Measurements from ENCODE around the gene THADA.
"Not testable (repeated sequence)": the region's sequence is repeated elsewhere in the genome, so short reads cannot be mapped to it uniquely, and the experiment has no call there.

THADA gene

DNA sequence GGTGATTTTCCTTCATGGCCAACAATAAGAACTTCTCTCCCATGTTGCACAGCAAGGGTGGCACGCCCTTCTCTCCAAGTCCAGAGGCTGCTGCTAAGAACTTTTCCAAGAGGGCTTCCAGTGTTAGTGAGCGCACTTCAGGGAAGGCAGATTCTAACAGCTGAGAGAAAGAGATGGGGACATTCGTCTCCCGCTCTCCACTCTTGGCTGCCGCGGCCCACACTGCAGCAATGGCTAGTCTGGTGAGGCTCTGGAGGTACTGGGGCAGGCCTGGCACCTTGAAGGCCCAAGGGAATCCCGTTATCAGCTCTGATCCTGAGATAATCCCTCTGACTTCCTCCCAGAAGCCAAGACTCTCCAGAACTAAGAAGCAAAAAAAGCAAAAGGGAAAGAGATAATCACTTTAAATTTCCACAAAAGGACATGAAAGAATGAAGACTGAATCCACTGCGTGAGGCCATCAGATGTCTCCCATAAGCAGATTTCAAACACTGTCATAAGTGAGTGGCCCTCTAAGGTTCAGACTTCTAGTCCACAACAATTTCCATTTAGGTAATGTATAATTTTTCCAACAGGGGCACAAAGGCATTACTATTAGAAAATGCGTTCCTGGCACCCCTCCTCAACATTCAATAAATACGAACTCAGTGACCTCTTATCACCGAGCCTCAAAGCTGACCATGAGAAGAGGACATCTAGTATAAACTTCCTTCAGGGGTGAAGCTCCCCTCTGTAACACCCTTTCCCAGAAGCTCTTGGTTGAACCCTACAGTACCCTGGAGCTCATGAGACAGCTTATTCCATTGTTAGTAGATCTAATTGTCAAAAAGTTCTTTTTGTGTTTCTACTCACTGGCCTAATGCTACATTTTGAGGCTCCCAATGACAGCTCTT, 302.7 kb downstream of the THADA start:
- TF ChIP-seq SUZ12 (IDR thresholded peaks at IDR 0.05; ENCODE audit: extremely low read depth, insufficient read depth, insufficient read length) (no peak), ZNF274 (IDR thresholded peaks at IDR 0.05; ENCODE audit: low read depth, low read length) (no peak), YY1 (IDR thresholded peaks at IDR 0.05; ENCODE audit: insufficient read depth, insufficient read length) (no peak)
- Histone ChIP-seq H3K4me1 (ENCODE audit: insufficient read depth, insufficient read length) (no peaks in the 10 kb centered on the region), H3K9me3 (ENCODE audit: insufficient read depth, low read length) (0 out of 2 replicates have a peak, but pooled peaks cover 5% of the 10 kb centered on the region), H3K4me3 (ENCODE audit: insufficient read length, low read depth) (no peak overlapping the region), H3K9ac (ENCODE audit: insufficient read length, low read depth) (no peak overlapping the region), H3K36me3 (ENCODE audit: insufficient read depth, insufficient read length, low read length) (peaks cover 11% of the 10 kb centered on the region), H3K27me3 (ENCODE audit: insufficient read depth, insufficient read length) (no peaks in the 10 kb centered on the region)
- no peak for DNase-seq (ENCODE audit: low read depth, low spot score)

DNA sequence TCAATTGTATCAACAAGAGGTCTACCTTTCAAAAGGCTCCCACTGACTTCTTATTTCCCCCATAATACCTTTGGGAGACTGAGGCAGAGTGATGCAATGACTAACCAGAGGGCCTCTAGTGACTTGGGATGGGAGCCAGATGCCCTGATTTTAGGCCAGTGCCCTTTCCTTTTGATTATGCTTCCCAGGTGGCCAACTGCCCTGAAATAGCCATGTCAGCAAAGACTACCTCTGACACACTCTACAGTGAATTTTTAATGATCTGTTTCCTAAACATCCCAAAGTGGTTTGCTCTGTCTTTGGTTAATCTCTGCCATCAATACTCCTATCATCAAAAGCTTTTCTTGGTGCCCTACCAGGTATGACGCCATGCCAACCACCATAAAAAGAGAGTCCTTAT, 303.5 kb downstream of the THADA start:
- no peaks in the 10 kb centered on the region for H3K4me1 ChIP-seq (ENCODE audit: insufficient read depth, insufficient read length)
- peaks cover 11% of the 10 kb centered on the region for H3K36me3 ChIP-seq (ENCODE audit: insufficient read depth, insufficient read length, low read length)
- TF ChIP-seq ZNF274 (IDR thresholded peaks at IDR 0.05; ENCODE audit: low read depth, low read length), result no peak
- TF ChIP-seq YY1 (IDR thresholded peaks at IDR 0.05; ENCODE audit: insufficient read depth, insufficient read length), result no peak
- TF ChIP-seq SUZ12 (IDR thresholded peaks at IDR 0.05; ENCODE audit: extremely low read depth, insufficient read depth, insufficient read length), result no peak
- no peaks in the 10 kb centered on the region for H3K27me3 ChIP-seq (ENCODE audit: insufficient read depth, insufficient read length)
- no peak overlapping the region for H3K4me3 ChIP-seq (ENCODE audit: insufficient read length, low read depth)
- 0 out of 2 replicates have a peak, but pooled peaks cover 5% of the 10 kb centered on the region for H3K9me3 ChIP-seq (ENCODE audit: insufficient read depth, low read length)
- DNase-seq (ENCODE audit: low read depth, low spot score), result no peak
- no peak overlapping the region for H3K9ac ChIP-seq (ENCODE audit: insufficient read length, low read depth)

DNA sequence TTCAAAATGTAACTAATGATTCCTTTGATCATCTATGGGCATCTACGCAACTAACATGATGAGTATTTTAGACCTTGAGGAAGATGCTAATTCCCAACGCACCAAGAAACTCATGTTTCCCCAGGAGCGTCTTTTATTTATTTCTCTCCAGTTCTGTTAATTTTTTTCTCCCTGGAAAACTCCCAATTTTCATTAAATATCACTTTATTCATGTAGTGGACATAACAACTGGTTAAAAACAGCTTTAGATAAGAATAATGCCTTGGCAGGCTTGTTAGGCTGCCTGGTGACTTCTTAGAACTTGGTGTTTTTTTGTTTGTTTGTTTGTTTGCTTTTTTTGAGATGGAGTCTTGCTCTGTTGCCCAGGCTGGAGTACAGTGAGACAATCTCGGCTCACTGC, 306.5 kb downstream of the THADA start:
- Histone ChIP-seq H3K4me1 (ENCODE audit: insufficient read depth, insufficient read length) (no peaks in the 10 kb centered on the region), H3K9ac (ENCODE audit: insufficient read length, low read depth) (no peak overlapping the region), H3K27me3 (ENCODE audit: insufficient read depth, insufficient read length) (no peaks in the 10 kb centered on the region), H3K36me3 (ENCODE audit: insufficient read depth, insufficient read length, low read length) (peaks cover 39% of the 10 kb centered on the region), H3K9me3 (ENCODE audit: insufficient read depth, low read length) (peaks cover 29% of the 10 kb centered on the region), H3K4me3 (ENCODE audit: insufficient read length, low read depth) (no peak overlapping the region)
- TF ChIP-seq SUZ12 (IDR thresholded peaks at IDR 0.05; ENCODE audit: extremely low read depth, insufficient read depth, insufficient read length) (no peak), YY1 (IDR thresholded peaks at IDR 0.05; ENCODE audit: insufficient read depth, insufficient read length) (no peak), ZNF274 (IDR thresholded peaks at IDR 0.05; ENCODE audit: low read depth, low read length) (no peak)
- DNase-seq (ENCODE audit: low read depth, low spot score), result no peak

DNA sequence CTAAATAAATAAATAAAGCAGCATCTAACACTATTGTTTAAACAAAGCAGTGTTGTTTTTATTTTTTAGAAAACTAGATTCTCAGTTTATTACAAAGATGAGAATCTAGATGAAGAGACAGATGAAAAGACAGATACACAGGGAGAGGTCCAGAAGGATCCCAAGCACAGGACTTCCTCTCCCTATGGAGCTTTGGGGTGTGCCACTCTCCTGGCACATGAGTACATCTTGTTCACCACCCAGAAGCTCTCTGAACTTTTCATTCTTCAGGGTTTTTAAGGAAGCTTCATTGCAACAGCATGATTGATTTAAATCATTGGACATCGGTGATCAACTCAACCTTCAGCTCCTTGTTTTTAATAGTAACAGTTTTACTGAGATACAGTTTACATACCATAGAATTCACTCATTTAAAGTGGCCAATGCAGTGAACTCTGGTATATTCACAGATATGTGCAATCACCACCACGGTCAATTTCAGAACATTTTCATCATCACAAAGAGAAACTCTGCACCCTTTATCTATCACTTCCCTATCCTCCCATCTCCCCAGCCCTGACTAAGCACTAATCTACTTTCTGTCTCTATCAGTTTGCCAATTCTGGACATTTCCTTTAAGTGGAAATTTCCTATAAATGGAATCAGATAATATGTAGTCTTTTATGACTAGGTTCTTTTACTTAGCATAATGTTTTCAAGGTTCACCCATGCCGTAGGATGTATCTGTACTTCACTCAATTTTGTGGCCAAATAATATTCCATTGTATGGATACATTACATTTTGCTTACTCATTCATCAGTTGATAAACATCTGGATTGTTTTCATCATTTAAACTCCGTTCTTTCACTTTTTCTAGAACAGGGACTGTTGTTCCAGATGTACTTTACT, 307.2 kb downstream of the THADA start:
- no peak for DNase-seq (ENCODE audit: low read depth, low spot score)
- H3K27me3 ChIP-seq (ENCODE audit: insufficient read depth, insufficient read length), result no peaks in the 10 kb centered on the region
- no peak overlapping the region for H3K9ac ChIP-seq (ENCODE audit: insufficient read length, low read depth)
- H3K4me3 ChIP-seq (ENCODE audit: insufficient read length, low read depth), result no peak overlapping the region
- H3K9me3 ChIP-seq (ENCODE audit: insufficient read depth, low read length), result peaks cover 35% of the 10 kb centered on the region
- TF ChIP-seq YY1 (IDR thresholded peaks at IDR 0.05; ENCODE audit: insufficient read depth, insufficient read length) (no peak), ZNF274 (IDR thresholded peaks at IDR 0.05; ENCODE audit: low read depth, low read length) (no peak), SUZ12 (IDR thresholded peaks at IDR 0.05; ENCODE audit: extremely low read depth, insufficient read depth, insufficient read length) (no peak)
- H3K4me1 ChIP-seq (ENCODE audit: insufficient read depth, insufficient read length), result no peaks in the 10 kb centered on the region
- H3K36me3 ChIP-seq (ENCODE audit: insufficient read depth, insufficient read length, low read length), result peaks cover 42% of the 10 kb centered on the region

DNA sequence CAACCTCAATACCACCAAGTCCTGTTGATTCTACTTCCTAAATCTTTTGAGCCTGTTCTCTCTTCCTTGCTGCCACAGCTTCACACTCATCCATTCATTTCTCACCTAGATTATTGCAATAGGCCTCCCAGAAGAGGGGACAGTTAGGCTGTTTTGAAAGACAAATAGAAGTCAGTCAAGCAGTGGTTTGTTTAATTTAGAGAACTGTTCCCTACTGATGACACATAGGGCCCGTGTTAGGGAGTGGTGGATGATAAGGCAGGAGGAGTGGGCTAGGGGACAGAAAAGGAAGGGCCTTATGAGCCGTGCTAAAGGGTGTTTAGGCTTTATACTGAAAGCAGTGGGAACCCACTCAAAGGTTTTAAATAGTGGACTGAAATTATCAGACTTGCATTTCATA, 309.9 kb downstream of the THADA start:
- TF ChIP-seq ZNF274 (IDR thresholded peaks at IDR 0.05; ENCODE audit: low read depth, low read length), result no peak
- no peak overlapping the region for H3K9ac ChIP-seq (ENCODE audit: insufficient read length, low read depth)
- no peak for DNase-seq (ENCODE audit: low read depth, low spot score)
- peaks cover 39% of the 10 kb centered on the region for H3K9me3 ChIP-seq (ENCODE audit: insufficient read depth, low read length)
- no peaks in the 10 kb centered on the region for H3K27me3 ChIP-seq (ENCODE audit: insufficient read depth, insufficient read length)
- peaks cover 42% of the 10 kb centered on the region for H3K36me3 ChIP-seq (ENCODE audit: insufficient read depth, insufficient read length, low read length)
- H3K4me1 ChIP-seq (ENCODE audit: insufficient read depth, insufficient read length), result no peaks in the 10 kb centered on the region
- H3K4me3 ChIP-seq (ENCODE audit: insufficient read length, low read depth), result no peak overlapping the region

DNA sequence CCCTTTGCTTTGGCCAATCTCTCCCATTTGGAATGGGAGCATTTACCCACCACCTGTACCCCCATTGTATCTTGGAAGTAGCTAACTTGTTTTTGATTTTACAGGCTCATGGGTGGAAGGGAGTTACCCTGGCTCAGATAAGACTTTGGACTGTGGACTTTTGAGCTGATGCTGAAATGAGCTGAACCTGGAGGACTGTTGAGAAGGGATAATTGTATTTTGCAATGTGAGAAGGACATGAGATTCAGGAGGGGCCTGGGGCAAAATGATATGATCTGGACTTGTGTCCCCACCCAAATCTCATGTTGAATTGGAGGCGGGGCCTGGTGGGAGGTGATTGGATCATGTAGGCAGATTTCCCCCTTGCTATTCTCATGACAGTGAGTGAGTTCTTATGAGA, 310.9 kb downstream of the THADA start:
- Histone ChIP-seq H3K27me3 (ENCODE audit: insufficient read depth, insufficient read length) (no peaks in the 10 kb centered on the region), H3K4me1 (ENCODE audit: insufficient read depth, insufficient read length) (no peaks in the 10 kb centered on the region), H3K9ac (ENCODE audit: insufficient read length, low read depth) (no peak overlapping the region), H3K9me3 (ENCODE audit: insufficient read depth, low read length) (peaks cover 39% of the 10 kb centered on the region), H3K36me3 (ENCODE audit: insufficient read depth, insufficient read length, low read length) (peaks cover 40% of the 10 kb centered on the region), H3K4me3 (ENCODE audit: insufficient read length, low read depth) (no peak overlapping the region)
- no peak for TF ChIP-seq SUZ12 (IDR thresholded peaks at IDR 0.05; ENCODE audit: extremely low read depth, insufficient read depth, insufficient read length)
- no peak for TF ChIP-seq YY1 (IDR thresholded peaks at IDR 0.05; ENCODE audit: insufficient read depth, insufficient read length)
- TF ChIP-seq ZNF274 (IDR thresholded peaks at IDR 0.05; ENCODE audit: low read depth, low read length), result no peak
- DNase-seq (ENCODE audit: low read depth, low spot score), result no peak

DNA sequence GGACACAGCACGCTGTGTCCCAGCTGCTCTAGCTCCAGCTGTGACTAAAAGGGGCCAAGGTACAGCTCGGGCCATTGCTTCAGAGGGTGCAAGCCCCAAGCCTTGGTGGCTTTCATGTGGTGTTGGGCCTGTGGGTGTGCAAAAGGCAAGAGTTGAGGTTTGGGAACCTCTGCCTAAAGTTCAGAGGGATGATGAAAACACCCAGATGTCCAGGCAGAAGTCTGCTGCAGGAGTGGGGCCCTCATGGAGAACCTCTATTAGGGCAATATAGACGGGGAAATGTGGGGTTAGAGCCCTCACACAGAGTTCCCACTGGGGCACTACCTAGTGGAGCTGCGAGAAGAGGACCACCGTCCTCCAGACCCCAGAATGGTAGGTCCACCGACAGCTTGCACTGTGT, 311.5 kb downstream of the THADA start:
- H3K4me3 ChIP-seq (ENCODE audit: insufficient read length, low read depth); H3K9ac ChIP-seq (ENCODE audit: insufficient read length, low read depth); H3K27me3 ChIP-seq (ENCODE audit: insufficient read depth, insufficient read length); DNase-seq (ENCODE audit: low read depth, low spot score); H3K4me1 ChIP-seq (ENCODE audit: insufficient read depth, insufficient read length): not testable (repeated sequence)
- H3K9me3 ChIP-seq (ENCODE audit: insufficient read depth, low read length), result peaks cover 39% of the 10 kb centered on the region
- H3K36me3 ChIP-seq (ENCODE audit: insufficient read depth, insufficient read length, low read length), result peaks cover 40% of the 10 kb centered on the region

All from NT2/D1 (cell line).